Glutamatergic neuron (in vitro differentiated cells): Measurements from ENCODE around the gene CTDSP2. TPM values are rescaled to one million over a fixed set of nuclear protein-coding genes. Genes with fewer than 3 reads are reported as not detected.

Experiments
- DNase-seq: peaks from one replicate; pipeline ENCODE4 v3.0.0; 2022
- H3K27ac Mint-ChIP-seq: one replicate; pipeline ENCODE4 v1.8.0; 2020; ENCODE audit warnings: mild to moderate bottlenecking, mixed read lengths, inconsistent platforms; ENCODE audit not compliant: unreplicated experiment
- H3K27me3 Mint-ChIP-seq: one replicate; pipeline ENCODE4 v1.8.0; 2020; ENCODE audit warnings: mild to moderate bottlenecking, moderate library complexity, mixed read lengths, inconsistent platforms; ENCODE audit not compliant: unreplicated experiment
- H3K36me3 Mint-ChIP-seq: one replicate; pipeline ENCODE4 v1.8.0; 2020; ENCODE audit warnings: mild to moderate bottlenecking, mixed read lengths, inconsistent platforms; ENCODE audit not compliant: unreplicated experiment
- H3K4me1 Mint-ChIP-seq: one replicate; pipeline ENCODE4 v1.8.0; 2020; ENCODE audit warnings: mild to moderate bottlenecking, low read depth, mixed read lengths, inconsistent platforms; ENCODE audit not compliant: unreplicated experiment
- H3K4me3 Mint-ChIP-seq: one replicate; pipeline ENCODE4 v1.8.0; 2020; ENCODE audit warnings: mild to moderate bottlenecking, mixed read lengths, inconsistent platforms; ENCODE audit not compliant: unreplicated experiment
- H3K9me3 Mint-ChIP-seq: one replicate; pipeline ENCODE4 v1.8.0; 2020; ENCODE audit warnings: mild to moderate bottlenecking, moderate library complexity, mixed read lengths, inconsistent platforms; ENCODE audit not compliant: unreplicated experiment
- total RNA-seq: library from RNA; stranded (reverse); fragmentation: NEBNext Ultra II Directional; extraction: Animal tissue kit (Norgen Biotek cat#: 25700); gene quantifications from one replicate; pipeline ENCODE4 v1.2.1, GENCODE V29; 2021; ENCODE audit not compliant: unreplicated experiment
- TF ChIP-seq, protein P1 (sequence below): fragments of 200-600 bp; sonication (generic); IDR thresholded peaks from one replicate; pipeline ENCODE4 v1.5.0; 2021; ENCODE audit not compliant: partially characterized antibody, unreplicated experiment

Gene CTDSP2
- total RNA-seq, 1 donor from 2014 or later = 127 TPM

DNA sequence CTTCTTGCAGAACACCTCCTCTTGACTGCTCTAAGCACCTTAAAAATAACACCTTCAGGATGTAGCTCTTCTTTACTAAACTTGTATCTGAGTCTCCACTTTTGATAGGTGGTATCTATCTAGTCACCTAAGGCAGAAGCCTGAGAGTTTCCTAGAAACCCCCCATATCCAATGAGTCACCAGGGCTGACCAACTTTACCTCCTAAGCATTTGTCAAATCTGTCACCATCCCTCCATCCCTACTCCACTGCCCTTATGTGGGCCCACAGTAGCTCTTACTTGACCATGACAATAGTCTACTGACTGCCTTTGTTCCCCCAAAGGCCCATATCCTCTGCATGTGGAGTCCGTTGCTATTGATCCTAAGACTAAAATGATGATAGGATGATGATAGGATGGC, 43.9 kb downstream of the CTDSP2 start:
- TF ChIP-seq, protein P1, sequence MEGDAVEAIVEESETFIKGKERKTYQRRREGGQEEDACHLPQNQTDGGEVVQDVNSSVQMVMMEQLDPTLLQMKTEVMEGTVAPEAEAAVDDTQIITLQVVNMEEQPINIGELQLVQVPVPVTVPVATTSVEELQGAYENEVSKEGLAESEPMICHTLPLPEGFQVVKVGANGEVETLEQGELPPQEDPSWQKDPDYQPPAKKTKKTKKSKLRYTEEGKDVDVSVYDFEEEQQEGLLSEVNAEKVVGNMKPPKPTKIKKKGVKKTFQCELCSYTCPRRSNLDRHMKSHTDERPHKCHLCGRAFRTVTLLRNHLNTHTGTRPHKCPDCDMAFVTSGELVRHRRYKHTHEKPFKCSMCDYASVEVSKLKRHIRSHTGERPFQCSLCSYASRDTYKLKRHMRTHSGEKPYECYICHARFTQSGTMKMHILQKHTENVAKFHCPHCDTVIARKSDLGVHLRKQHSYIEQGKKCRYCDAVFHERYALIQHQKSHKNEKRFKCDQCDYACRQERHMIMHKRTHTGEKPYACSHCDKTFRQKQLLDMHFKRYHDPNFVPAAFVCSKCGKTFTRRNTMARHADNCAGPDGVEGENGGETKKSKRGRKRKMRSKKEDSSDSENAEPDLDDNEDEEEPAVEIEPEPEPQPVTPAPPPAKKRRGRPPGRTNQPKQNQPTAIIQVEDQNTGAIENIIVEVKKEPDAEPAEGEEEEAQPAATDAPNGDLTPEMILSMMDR = no peak
- H3K36me3 Mint-ChIP-seq = no peaks in the 10 kb centered on the region

DNA sequence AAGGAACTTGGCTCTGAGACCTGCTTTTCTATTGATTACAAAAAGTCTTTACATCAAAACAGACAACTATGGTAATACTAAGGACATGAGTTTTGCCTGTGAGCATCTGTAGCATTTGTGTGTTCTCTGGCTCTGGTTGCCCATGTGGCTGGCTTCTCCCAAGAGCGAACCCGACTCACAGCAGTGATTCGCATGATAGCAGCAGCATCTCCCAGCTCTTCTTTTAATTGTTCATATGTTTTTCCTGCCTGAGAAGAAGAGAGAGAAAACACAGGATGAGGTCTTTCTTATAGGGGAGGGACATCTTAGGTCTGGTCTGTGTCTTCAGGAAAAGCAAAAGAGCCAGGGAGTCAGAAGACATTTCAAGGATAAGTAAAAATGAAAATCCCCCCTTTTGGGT, 45.6 kb downstream of the CTDSP2 start:
- H3K27me3 Mint-ChIP-seq = peaks cover 1% of the 10 kb centered on the region
- no peak overlapping the region for H3K4me3 Mint-ChIP-seq
- no peaks in the 10 kb centered on the region for H3K36me3 Mint-ChIP-seq
- DNase-seq = no peak
- H3K4me1 Mint-ChIP-seq = no peaks in the 10 kb centered on the region
- no peaks in the 10 kb centered on the region for H3K9me3 Mint-ChIP-seq
- H3K27ac Mint-ChIP-seq = no peak overlapping the region
- TF ChIP-seq, protein P1 = no peak

More for the DNA sequence above, 43.9 kb downstream of the CTDSP2 start:
- no peak overlapping the region for H3K4me3 Mint-ChIP-seq
- DNase-seq = no peak
- no peaks in the 10 kb centered on the region for H3K4me1 Mint-ChIP-seq
- peaks cover 2% of the 10 kb centered on the region for H3K27me3 Mint-ChIP-seq
- H3K27ac Mint-ChIP-seq = no peak overlapping the region
- no peaks in the 10 kb centered on the region for H3K9me3 Mint-ChIP-seq

DNA sequence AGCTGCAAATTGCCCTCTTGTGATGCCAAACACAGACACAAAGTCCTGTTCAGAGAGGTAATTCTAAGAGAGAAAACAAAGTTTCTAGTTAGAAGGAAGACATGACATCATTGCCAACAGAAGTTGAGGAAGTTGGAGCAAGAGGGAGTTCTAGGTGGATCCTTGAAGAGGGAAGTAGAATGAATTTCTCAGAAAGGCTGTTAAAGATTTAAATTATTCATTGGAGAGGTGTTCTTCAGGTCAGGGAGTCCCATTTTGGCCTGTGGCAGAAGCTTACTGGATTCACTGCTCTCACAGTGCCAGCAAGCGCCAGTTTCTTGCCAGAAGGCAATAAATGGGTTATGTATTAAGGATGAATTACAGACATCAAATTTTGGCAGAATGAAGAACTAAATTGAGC, 48.6 kb downstream of the CTDSP2 start:
- no peak overlapping the region for H3K4me3 Mint-ChIP-seq
- H3K27me3 Mint-ChIP-seq = peaks cover 2% of the 10 kb centered on the region
- DNase-seq = no peak
- H3K4me1 Mint-ChIP-seq = no peaks in the 10 kb centered on the region
- no peaks in the 10 kb centered on the region for H3K9me3 Mint-ChIP-seq
- H3K27ac Mint-ChIP-seq = no peak overlapping the region
- TF ChIP-seq, protein P1 = no peak
- H3K36me3 Mint-ChIP-seq = no peaks in the 10 kb centered on the region

DNA sequence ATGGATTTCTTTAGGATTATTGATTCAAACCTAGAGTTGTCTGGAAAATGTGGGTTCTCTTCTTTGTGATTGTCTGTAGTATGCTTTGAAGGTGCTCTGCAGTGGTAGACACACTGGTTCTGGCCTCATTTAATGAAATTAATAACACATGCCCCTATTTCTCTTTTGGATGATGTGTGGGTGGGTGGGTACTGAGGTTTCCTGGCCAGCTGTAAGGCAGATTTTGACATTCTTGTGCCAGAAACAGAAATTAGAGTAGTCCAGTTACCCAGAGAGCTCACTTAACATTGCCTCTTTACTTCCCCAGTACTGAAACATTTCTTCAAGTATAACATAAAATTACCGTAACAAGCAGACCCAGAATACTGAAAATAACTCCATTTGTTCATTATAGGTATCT, 49.5 kb downstream of the CTDSP2 start:
- Mint-ChIP-seq H3K36me3 (no peaks in the 10 kb centered on the region), H3K27me3 (peaks cover 2% of the 10 kb centered on the region), H3K4me1 (no peaks in the 10 kb centered on the region), H3K4me3 (no peak overlapping the region), H3K27ac (no peak overlapping the region), H3K9me3 (no peaks in the 10 kb centered on the region)
- TF ChIP-seq, protein P1 = no peak
- DNase-seq = no peak

DNA sequence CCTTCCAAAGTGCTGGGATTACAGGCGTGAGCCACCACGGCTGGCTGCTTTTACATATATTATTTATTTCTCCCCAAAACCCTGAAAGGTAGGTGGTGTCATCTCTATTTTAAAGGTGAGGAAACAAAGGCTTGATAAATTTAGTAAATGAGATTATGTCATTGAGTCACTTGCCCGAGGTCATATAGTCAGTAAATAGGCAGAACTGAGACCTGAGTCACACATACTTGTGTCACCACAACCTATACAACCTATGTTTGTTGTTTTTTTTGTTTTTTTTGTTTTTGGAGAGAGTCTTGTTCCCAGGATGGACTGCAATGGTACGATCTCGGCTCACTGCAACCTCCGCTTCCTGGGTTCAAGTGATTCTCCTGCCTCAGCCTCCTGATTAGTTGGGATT, 51.2 kb downstream of the CTDSP2 start:
- Mint-ChIP-seq H3K4me1 (no peaks in the 10 kb centered on the region), H3K27ac (no peak overlapping the region), H3K27me3 (peaks cover 2% of the 10 kb centered on the region), H3K4me3 (no peak overlapping the region), H3K36me3 (no peaks in the 10 kb centered on the region), H3K9me3 (no peaks in the 10 kb centered on the region)
- TF ChIP-seq, protein P1 = no peak
- DNase-seq = no peak
